PC-3 (cell line): ENCODE results near the gene RHOJ.

Source experiments
- CTCF ChIP-seq: fragments of 300-600 bp; sonication (generic); conservative IDR thresholded peaks from 2 replicates; pipeline ENCODE4 v1.5.1; 2017; ENCODE audit warnings: antibody characterized with exemption, low read depth, mild to moderate bottlenecking, low read length
- EZH2 ChIP-seq: fragments of 300-600 bp; sonication (generic); IDR thresholded peaks from one replicate; pipeline ENCODE4 v1.6.1; 2017; ENCODE audit warnings: antibody characterized with exemption, mild to moderate bottlenecking, low read length; ENCODE audit not compliant: unreplicated experiment
- EZH2phosphoT487 ChIP-seq: fragments of 300-600 bp; sonication (generic); IDR thresholded peaks from 2 replicates; pipeline ENCODE4 v1.6.1; 2018; ENCODE audit warnings: mild to moderate bottlenecking, antibody characterized with exemption, low read length, borderline replicate concordance

GRCh38 chr14:63180011-63180410, 24.2 kb upstream of the RHOJ start:
- TF ChIP-seq CTCF (no peak), EZH2 (no peak), EZH2phosphoT487 (no peak)
